ENCODE results near the gene MAML3. TPM values are rescaled to one million over a fixed set of nuclear protein-coding genes. Genes with fewer than 3 reads are reported as not detected.

The MAML3 gene
- total and polyA plus RNA-seq, 2 experiments from 2014 or later = 1.7 to 6.5 TPM

DNA sequence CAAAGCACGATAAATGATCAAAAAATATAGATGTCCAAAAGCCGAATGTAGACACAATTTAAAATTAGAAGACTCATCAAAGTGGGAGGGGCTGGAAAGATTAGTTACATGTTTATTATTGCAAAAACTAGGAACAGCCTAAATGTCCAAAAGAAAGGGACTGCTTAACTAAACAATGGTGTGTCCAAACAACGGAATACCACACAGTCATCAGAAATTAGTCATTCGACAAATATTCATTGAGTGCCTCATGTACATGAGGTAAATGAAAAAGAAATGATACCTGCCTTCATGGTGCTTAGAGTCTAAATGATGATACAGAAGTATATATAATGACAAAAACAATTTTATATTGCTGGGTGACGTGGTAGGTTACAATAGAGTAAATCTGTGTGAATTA, 139.7 kb downstream of the MAML3 start:
- Histone ChIP-seq H3K36me3 (ENCODE audit: insufficient read depth) (no peaks in the 10 kb centered on the region), H3K79me2 (replicated peaks; ENCODE audit: insufficient read depth) (no peaks in the 10 kb centered on the region), H3K4me1 (ENCODE audit: insufficient read depth) (peaks cover 11% of the 10 kb centered on the region; the same call in 1 of the 2 replicates), H3K4me3 (no peak overlapping the region), H4K20me1 (replicated peaks; ENCODE audit: insufficient read depth) (no peaks in the 10 kb centered on the region), H3K4me2 (no peak overlapping the region), H3K27me3 (ENCODE audit: insufficient read depth) (no peaks in the 10 kb centered on the region), H2AFZ (no peak overlapping the region), H3K27ac (ENCODE audit: low read depth) (no peak overlapping the region), H3F3A (replicated peaks; ENCODE audit: low read depth) (no peaks in the 10 kb centered on the region), H3K9me2 (ENCODE audit: insufficient read depth) (no peaks in the 10 kb centered on the region)
- no peak for TF ChIP-seq ZNF331 (CRISPR knock-in tag; IDR thresholded peaks at IDR 0.05; ENCODE audit: low read depth)
- TF ChIP-seq, protein P1, sequence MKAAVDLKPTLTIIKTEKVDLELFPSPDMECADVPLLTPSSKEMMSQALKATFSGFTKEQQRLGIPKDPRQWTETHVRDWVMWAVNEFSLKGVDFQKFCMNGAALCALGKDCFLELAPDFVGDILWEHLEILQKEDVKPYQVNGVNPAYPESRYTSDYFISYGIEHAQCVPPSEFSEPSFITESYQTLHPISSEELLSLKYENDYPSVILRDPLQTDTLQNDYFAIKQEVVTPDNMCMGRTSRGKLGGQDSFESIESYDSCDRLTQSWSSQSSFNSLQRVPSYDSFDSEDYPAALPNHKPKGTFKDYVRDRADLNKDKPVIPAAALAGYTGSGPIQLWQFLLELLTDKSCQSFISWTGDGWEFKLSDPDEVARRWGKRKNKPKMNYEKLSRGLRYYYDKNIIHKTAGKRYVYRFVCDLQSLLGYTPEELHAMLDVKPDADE (IDR thresholded peaks at IDR 0.05) = no peak
- TF ChIP-seq POLR2AphosphoS5 (IDR thresholded peaks at IDR 0.05; ENCODE audit: low read depth) = no peak
- TF ChIP-seq NANOG (IDR thresholded peaks at IDR 0.05; ENCODE audit: borderline replicate concordance) = no peak
- no peaks in the 10 kb centered on the region for H3K36me3 Mint-ChIP-seq (ENCODE audit: low read depth)
- peaks cover 3% of the 10 kb centered on the region; the same call in 2 of the 3 replicates for H3K9me3 Mint-ChIP-seq
- H3K27me3 Mint-ChIP-seq (ENCODE audit: insufficient read depth, low read depth, poor library complexity) = no peaks in the 10 kb centered on the region
- no peak for DNase-seq (ENCODE audit: low spot score)
- no peak overlapping the region for H3K4me3 Mint-ChIP-seq
- no peak for ATAC-seq
- H3K27ac Mint-ChIP-seq = no peak overlapping the region
- peaks cover 9% of the 10 kb centered on the region for H3K4me1 Mint-ChIP-seq

DNA sequence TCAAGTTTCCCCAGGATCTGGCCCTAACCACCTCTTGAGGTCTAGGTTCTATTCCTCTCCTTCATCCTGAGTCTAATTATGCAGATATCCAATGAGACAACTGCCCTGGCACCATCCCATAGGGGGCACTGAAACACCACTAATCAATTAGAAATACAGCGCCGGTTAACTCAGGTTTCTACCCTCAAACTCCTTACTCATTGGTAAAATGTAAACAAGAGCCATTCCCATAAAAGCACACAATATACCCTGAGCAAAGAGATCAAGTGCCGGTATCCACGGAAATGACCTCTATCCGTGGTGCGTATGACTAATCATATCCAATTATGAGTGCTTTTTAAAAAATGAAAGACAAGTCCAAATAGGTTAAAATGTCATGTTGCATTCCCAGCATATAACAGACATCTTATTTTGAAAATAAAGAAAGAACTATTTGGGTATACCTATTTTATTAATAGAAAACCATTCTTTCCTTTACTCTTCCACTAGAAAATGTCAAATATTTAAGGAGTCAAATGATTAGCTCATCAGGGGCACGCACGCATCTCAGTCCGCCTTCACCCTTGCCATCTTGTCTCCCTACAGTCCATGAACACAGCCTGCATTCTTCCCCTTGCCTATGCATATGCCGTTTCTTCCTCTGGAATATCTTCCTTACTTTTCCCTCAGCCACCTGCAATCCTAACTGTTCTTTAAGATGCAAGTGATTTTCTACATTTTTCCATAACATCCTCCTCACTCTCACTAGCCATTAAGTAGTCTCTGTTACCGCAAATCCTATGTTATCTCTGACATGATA, 141.1 kb downstream of the MAML3 start:
- no peak overlapping the region for H3K4me3 ChIP-seq
- ATAC-seq = peak; percentile 97
- no peak overlapping the region for H2AFZ ChIP-seq
- 0 out of 2 replicates have a peak, but pooled peaks cover 11% of the 10 kb centered on the region for H3K4me1 ChIP-seq (ENCODE audit: insufficient read depth)
- Mint-ChIP-seq H3K4me3 (no peak overlapping the region), H3K27me3 (ENCODE audit: insufficient read depth, low read depth, poor library complexity) (no peaks in the 10 kb centered on the region), H3K27ac (0 out of 2 replicates have a peak overlapping the region, but pooled peaks have one; percentile 1), H3K36me3 (ENCODE audit: low read depth) (no peaks in the 10 kb centered on the region), H3K4me1 (peaks cover 9% of the 10 kb centered on the region), H3K9me3 (peaks cover 3% of the 10 kb centered on the region; the same call in 2 of the 3 replicates)
- H3K4me2 ChIP-seq = no peak overlapping the region
- H3K79me2 ChIP-seq (replicated peaks; ENCODE audit: insufficient read depth) = no peaks in the 10 kb centered on the region
- peak; percentile 82 for DNase-seq (ENCODE audit: low spot score)
- H3K9me2 ChIP-seq (ENCODE audit: insufficient read depth) = no peaks in the 10 kb centered on the region
- no peaks in the 10 kb centered on the region for H3F3A ChIP-seq (replicated peaks; ENCODE audit: low read depth)
- H3K27me3 ChIP-seq (ENCODE audit: insufficient read depth) = no peaks in the 10 kb centered on the region
- TF ChIP-seq, protein P2, sequence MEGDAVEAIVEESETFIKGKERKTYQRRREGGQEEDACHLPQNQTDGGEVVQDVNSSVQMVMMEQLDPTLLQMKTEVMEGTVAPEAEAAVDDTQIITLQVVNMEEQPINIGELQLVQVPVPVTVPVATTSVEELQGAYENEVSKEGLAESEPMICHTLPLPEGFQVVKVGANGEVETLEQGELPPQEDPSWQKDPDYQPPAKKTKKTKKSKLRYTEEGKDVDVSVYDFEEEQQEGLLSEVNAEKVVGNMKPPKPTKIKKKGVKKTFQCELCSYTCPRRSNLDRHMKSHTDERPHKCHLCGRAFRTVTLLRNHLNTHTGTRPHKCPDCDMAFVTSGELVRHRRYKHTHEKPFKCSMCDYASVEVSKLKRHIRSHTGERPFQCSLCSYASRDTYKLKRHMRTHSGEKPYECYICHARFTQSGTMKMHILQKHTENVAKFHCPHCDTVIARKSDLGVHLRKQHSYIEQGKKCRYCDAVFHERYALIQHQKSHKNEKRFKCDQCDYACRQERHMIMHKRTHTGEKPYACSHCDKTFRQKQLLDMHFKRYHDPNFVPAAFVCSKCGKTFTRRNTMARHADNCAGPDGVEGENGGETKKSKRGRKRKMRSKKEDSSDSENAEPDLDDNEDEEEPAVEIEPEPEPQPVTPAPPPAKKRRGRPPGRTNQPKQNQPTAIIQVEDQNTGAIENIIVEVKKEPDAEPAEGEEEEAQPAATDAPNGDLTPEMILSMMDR (conservative IDR thresholded peaks at IDR 0.05; ENCODE audit: low read depth in 2 of 2) = peak; percentile 83 to 92
- TF ChIP-seq ZNF331 (CRISPR knock-in tag; IDR thresholded peaks at IDR 0.05; ENCODE audit: low read depth) = no peak
- no peak overlapping the region for H3K27ac ChIP-seq (ENCODE audit: low read depth)
- H3K36me3 ChIP-seq (ENCODE audit: insufficient read depth) = no peaks in the 10 kb centered on the region
- H4K20me1 ChIP-seq (replicated peaks; ENCODE audit: insufficient read depth) = no peaks in the 10 kb centered on the region

DNA sequence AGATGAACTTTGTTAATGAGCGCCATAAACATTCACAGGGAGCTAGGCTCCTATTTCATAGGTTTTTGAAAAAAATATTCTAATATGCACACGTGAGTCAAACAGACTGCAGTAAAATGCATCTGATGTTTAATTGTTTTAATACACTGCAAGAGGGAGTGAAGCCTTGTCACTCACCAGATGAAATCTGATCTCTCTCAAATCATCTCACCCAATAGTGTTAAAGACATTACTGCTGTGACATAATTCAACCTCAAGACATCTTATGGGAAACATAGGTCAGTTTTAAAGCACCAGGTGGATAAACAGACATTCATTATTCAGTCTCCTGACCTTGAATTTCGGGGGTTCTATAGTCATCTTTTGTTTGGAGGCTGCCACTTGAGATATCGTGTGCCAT, 148.3 kb downstream of the MAML3 start:
- Histone ChIP-seq H3K27me3 (ENCODE audit: insufficient read depth) (no peaks in the 10 kb centered on the region; the same call in 1 of the 2 replicates), H3K79me2 (replicated peaks; ENCODE audit: insufficient read depth) (no peaks in the 10 kb centered on the region), H2AFZ (no peak overlapping the region), H3K27ac (ENCODE audit: low read depth) (no peak overlapping the region), H3K4me3 (no peak overlapping the region), H3F3A (replicated peaks; ENCODE audit: low read depth) (no peaks in the 10 kb centered on the region), H3K9me2 (ENCODE audit: insufficient read depth) (no peaks in the 10 kb centered on the region), H3K4me2 (peak overlapping the region; percentile 68), H3K4me1 (ENCODE audit: insufficient read depth) (peaks cover 33% of the 10 kb centered on the region), H3K36me3 (ENCODE audit: insufficient read depth) (no peaks in the 10 kb centered on the region), H4K20me1 (replicated peaks; ENCODE audit: insufficient read depth) (no peaks in the 10 kb centered on the region)
- Mint-ChIP-seq H3K9me3 (no peaks in the 10 kb centered on the region), H3K27me3 (ENCODE audit: insufficient read depth, low read depth, poor library complexity) (peaks cover 5% of the 10 kb centered on the region), H3K4me3 (no peak overlapping the region), H3K27ac (no peak overlapping the region), H3K4me1 (peaks cover 35% of the 10 kb centered on the region), H3K36me3 (ENCODE audit: low read depth) (no peaks in the 10 kb centered on the region)
- ATAC-seq (no peak), DNase-seq (ENCODE audit: low spot score) (no peak)
- TF ChIP-seq ZNF331 (CRISPR knock-in tag; IDR thresholded peaks at IDR 0.05; ENCODE audit: low read depth) = no peak
- TF ChIP-seq EZH2phosphoT487 (IDR thresholded peaks at IDR 0.05; ENCODE audit: unreplicated experiment) = no peak
